SJSA1 (cell line): ENCODE results near the gene CDKL1. TPM values are rescaled to one million over a fixed set of nuclear protein-coding genes. Genes with fewer than 3 reads are reported as not detected.

Source experiments
- DNase-seq, 2 experiments: peaks; one replicate each; pipeline ENCODE4 v3.0.0-alpha.2; 2015 to 2020; ENCODE audit warnings: low spot score in 2 of 2, low read depth in 1 of 2
- H3K27ac ChIP-seq: fragments of 250-450 bp; sonication (Bioruptor Pico); 2 replicates; pipeline ENCODE4 v1.5.1; 2020; ENCODE audit warnings: mild to moderate bottlenecking, moderate library complexity
- H3K27me3 ChIP-seq: fragments of 250-450 bp; sonication (Bioruptor Pico); replicated peaks from 2 replicates; pipeline ENCODE4 v1.5.1; 2020; ENCODE audit warnings: mild to moderate bottlenecking, moderate library complexity
- H3K36me3 ChIP-seq: fragments of 250-450 bp; sonication (Bioruptor Pico); 2 replicates; pipeline ENCODE4 v1.5.1; 2020; ENCODE audit warnings: mild to moderate bottlenecking
- H3K4me1 ChIP-seq: fragments of 250-450 bp; sonication (Bioruptor Pico); replicated peaks from 2 replicates; pipeline ENCODE4 v1.6.1; 2021; ENCODE audit warnings: mild to moderate bottlenecking
- H3K4me3 ChIP-seq: fragments of 250-450 bp; sonication (Bioruptor Pico); 2 replicates; pipeline ENCODE4 v1.5.1; 2020; ENCODE audit warnings: mild to moderate bottlenecking
- H3K9me3 ChIP-seq: fragments of 250-450 bp; sonication (Bioruptor Pico); replicated peaks from 2 replicates; pipeline ENCODE4 v1.5.1; 2020; ENCODE audit warnings: mild to moderate bottlenecking
- total RNA-seq: library from RNA; depleted of rRNA; stranded (reverse); fragments of >200 nt; shearing (Covaris generic); gene quantifications from 2 replicates; pipeline ENCODE4 v1.2.3, GENCODE V29; 2014; rRNA removed

Gene CDKL1
- total RNA-seq, 1 experiment from 2014 or later = 107 TPM

DNA sequence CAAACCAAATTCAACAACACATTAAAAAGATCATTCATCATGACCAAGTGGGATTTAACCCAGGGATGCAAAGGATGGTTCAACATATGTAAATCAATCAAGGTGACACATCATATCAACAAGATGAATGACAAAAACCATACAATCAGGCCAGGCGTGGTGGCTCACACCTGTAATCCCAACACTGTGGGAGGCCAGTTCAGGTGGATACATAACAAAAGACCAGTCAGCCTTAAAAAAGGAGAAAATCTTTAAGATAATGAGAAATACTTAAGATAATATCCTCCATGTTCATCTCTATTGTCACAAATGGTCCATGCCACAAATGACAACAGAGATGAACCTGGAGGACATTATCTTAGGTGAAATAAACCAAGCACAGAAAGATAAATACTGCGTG is 97.1 kb downstream of the CDKL1 start:
- Histone ChIP-seq H3K4me1 (no peaks in the 10 kb centered on the region), H3K9me3 (no peaks in the 10 kb centered on the region), H3K27ac (no peak overlapping the region), H3K27me3 (no peaks in the 10 kb centered on the region), H3K4me3 (no peak overlapping the region), H3K36me3 (no peaks in the 10 kb centered on the region)
- DNase-seq = no peak

DNA sequence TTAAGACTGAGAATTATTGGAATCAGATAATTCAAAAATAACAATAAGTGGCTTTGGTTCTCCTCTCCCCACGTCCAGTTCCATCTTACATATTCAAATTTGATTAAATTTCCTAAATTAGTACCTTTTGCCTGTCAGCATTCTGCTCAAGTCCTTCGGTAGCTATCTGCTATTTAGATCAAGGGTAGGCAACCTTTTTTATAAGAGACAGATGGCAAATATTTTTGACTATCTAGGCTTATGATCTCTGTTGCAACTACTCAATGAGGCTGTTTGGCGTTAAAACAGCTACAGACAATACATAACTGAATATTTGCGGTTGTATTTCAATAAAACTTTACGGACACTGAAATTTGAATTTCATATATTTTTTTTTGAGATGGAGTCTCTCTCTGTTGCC is 106.4 kb downstream of the CDKL1 start:
- no peak overlapping the region for H3K27ac ChIP-seq
- 0 out of 2 replicates have a peak, but pooled peaks cover 3% of the 10 kb centered on the region for H3K36me3 ChIP-seq
- H3K4me1 ChIP-seq = no peaks in the 10 kb centered on the region
- no peaks in the 10 kb centered on the region for H3K9me3 ChIP-seq
- H3K27me3 ChIP-seq = no peaks in the 10 kb centered on the region
- H3K4me3 ChIP-seq = no peak overlapping the region
- no peak for DNase-seq

DNA sequence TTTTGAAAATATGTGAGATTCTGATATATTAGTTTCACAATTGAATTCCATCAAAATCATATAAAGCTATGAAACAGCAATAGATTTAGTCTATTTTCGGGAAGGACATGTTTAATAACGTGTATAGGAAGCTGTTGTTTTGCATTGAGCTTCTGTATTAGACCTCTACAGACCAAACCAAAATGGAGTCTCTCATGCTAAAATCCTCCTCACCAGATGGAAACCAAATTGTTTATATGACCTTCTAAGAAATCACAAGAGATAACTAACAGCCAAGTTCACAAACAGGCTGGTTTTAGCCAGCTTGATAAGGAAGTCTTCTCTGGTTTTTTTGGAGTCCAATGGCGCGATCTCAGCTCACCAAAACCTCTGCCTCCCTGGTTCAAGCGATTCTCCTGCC is 108.5 kb downstream of the CDKL1 start:
- no peak overlapping the region for H3K27ac ChIP-seq
- no peak for DNase-seq
- no peak overlapping the region for H3K4me3 ChIP-seq
- no peaks in the 10 kb centered on the region for H3K4me1 ChIP-seq
- H3K9me3 ChIP-seq = no peaks in the 10 kb centered on the region
- H3K27me3 ChIP-seq = no peaks in the 10 kb centered on the region
- no peaks in the 10 kb centered on the region for H3K36me3 ChIP-seq

DNA sequence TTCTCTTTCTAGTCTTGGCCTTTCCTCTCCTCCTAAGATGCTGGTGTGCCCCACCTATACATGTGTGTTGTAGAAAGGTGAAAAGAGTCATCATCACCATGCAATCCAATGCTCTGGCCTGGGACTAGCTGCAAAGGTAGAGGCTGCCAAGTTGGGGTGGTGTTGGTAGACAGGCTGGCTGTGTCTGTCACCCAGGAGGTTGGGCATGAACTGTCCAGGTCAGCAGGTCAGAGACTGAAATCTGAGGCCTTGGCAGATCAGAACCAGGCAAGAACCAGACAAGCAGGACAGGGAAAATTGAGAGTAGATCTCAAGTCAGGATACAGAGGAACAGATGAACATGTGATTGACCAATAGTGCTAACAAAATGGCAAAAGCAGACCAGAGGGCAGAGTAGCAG is 110.8 kb downstream of the CDKL1 start:
- DNase-seq = no peak
- H3K4me3 ChIP-seq = no peak overlapping the region
- no peaks in the 10 kb centered on the region for H3K4me1 ChIP-seq
- H3K27ac ChIP-seq = no peak overlapping the region
- H3K36me3 ChIP-seq = no peaks in the 10 kb centered on the region
- H3K27me3 ChIP-seq = no peaks in the 10 kb centered on the region
- no peaks in the 10 kb centered on the region for H3K9me3 ChIP-seq

Other genes with a start within 250 kb of the CDKL1 start
- gene SOS2, start 165.3 kb downstream of the CDKL1 start, total RNA-seq = 10.3 and 16.2 TPM in 2 replicates
- 2.4 and 4.6 TPM in 2 replicates for gene L2HGDH, start 84.7 kb downstream of the CDKL1 start, total RNA-seq
- 7.3 and 10.4 TPM in 2 replicates for gene DMAC2L, start 84.6 kb downstream of the CDKL1 start, total RNA-seq
- 64.8 and 199 TPM in 2 replicates for gene MAP4K5, start 135.7 kb upstream of the CDKL1 start, total RNA-seq
- 2.3 and 11.2 TPM in 2 replicates for gene ATL1, start 163.3 kb upstream of the CDKL1 start, total RNA-seq